ENCODE data around the gene TBC1D8. TPM values are rescaled to one million over a fixed set of nuclear protein-coding genes. Genes with fewer than 3 reads are reported as not detected.

TBC1D8 gene
- total RNA-seq, 1 donor, result 13.4 TPM

DNA sequence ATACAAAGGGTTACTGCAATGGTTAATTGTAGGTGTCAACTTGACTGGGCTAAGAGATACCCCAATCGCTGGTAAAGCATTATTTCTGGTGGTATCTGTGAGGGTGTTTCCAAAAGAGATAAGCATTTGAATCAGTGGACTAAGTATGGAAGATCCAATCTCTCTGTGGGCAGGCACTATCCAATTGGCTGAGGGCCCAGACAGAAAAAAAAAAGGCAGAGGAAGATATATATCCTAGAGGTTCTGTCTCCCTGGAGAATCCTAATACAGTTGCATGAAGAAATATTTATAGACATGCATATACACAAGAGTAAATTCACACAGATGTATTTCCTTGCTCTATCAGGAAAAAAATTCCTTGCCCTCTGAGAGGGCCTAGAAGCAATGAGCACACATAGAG lies 43.9 kb downstream of the TBC1D8 start:
- H3K4me3 ChIP-seq (ENCODE audit: low read depth, low read length), result no peak overlapping the region
- TF ChIP-seq CTCF (IDR thresholded peaks at IDR 0.05; ENCODE audit: insufficient read depth, low read depth, low read length), result no peak
- peak; percentile 60 for DNase-seq (ENCODE audit: low read depth)

DNA sequence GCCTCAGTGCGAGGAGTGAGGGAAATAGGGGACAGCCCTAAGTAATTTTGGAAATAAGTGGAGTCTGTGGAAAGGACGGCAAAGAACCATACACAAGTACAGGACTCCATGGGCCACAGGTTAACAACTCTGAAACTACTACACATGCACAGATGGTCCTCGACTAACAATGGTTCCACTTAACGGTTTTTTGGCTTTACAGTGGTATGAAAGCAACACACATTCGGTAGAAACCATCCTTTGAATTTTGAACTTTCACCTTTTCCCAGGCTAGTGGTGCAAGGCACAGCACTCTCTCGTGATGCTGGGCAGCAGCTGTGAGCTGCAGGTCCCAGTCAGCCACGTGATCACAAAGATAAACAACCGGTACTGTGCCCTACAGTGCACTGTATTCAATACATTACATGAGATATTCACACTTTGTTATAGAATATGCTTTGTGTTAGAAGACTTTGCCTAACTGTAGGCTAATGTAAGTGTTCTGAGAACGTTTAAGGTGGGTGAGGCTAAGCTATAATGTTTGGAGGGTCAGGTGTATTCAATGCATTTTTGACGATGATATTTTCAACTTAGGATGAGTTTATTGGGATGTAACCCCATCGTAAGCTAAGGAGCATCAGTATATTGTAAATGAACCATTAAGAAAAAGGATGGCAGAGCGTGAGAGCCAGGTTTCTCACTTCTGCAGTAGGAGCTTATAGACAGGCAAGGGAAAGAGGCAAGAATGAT lies 44.6 kb downstream of the TBC1D8 start:
- DNase-seq (ENCODE audit: low read depth), result peak; percentile 74
- H3K4me3 ChIP-seq (ENCODE audit: low read depth, low read length), result no peak overlapping the region
- no peak for TF ChIP-seq CTCF (IDR thresholded peaks at IDR 0.05; ENCODE audit: insufficient read depth, low read depth, low read length)

DNA sequence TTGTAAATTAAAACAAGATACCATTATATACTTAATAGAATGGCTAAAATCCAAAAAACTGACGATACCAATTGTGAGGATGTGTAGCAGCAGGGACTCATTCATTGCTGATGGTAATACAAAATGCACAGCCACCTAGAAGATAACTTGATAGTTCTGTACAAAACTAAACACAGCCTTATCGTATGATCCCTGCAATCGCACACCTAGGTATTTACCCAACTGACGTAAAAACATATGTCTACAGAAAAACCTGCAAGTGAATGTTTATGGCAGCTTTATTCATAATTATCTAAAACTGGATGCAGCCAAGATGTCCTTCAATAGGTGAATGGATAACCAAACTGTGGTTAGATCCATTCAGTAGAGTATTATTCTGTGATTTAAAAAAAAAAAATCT lies 45.5 kb downstream of the TBC1D8 start:
- no peak for DNase-seq (ENCODE audit: low read depth)
- no peak for TF ChIP-seq CTCF (IDR thresholded peaks at IDR 0.05; ENCODE audit: insufficient read depth, low read depth, low read length)
- H3K4me3 ChIP-seq (ENCODE audit: low read depth, low read length), result no peak overlapping the region

DNA sequence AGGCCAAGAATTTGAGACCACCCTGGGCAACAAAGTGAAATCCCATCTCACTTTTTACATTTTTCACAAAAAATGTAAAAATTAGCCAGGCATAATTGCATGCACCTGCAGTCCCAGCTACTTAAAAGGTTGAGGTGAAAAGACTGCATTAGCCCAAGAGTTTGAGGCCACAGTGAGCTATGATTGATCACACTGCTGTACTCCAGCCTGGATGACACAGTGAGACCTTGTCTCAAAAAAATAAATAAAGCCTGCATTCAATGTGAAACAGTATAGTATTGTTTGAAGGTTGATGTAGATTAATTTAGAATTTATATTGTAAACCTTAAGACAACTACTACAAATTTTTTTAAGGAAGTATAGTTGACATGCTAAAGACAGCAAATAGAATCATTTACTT lies 53.5 kb downstream of the TBC1D8 start:
- H3K4me3 ChIP-seq (ENCODE audit: low read depth, low read length), result no peak overlapping the region
- DNase-seq (ENCODE audit: low read depth), result no peak
- no peak for TF ChIP-seq CTCF (IDR thresholded peaks at IDR 0.05; ENCODE audit: insufficient read depth, low read depth, low read length)

DNA sequence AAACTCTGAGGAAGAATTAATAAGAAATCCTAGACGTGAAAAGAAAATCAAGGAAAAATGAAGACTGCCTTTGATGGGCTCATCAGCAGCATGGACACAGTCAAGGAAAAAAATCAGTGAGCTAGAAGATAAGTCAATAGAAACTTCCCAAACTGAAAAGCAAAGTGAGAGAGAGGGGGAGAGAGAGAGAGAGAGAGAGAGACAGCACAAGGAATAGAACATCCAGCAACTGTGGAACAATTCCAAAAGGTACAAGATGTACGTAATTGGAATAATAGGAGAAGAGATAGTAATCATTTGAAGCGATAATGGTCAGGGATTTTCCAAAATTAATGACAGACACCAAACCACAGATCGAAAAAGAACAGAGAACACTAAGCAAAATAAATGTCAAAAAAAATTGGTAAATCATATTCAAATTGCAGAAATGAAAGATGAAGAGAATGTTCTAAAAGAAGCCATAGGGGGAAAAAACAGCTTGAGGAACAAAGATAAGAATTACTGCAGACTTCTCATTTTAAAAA lies 54.5 kb downstream of the TBC1D8 start:
- no peak for TF ChIP-seq CTCF (IDR thresholded peaks at IDR 0.05; ENCODE audit: insufficient read depth, low read depth, low read length)
- DNase-seq (ENCODE audit: low read depth), result no peak
- H3K4me3 ChIP-seq (ENCODE audit: low read depth, low read length), result no peak overlapping the region

- H3K4me3 ChIP-seq (ENCODE audit: low read depth, low read length), result no peak overlapping the region
- no peak for TF ChIP-seq CTCF (IDR thresholded peaks at IDR 0.05; ENCODE audit: insufficient read depth, low read depth, low read length)
- DNase-seq (ENCODE audit: low read depth), result no peak
Observed at GRCh38 chr2:101094351-101094750, 56.8 kb downstream of the TBC1D8 start.
